Retinal pigment epithelial cell (primary cell): ENCODE data around the gene TMCC1.

Experiments used
- DNase-seq: peaks from one replicate; pipeline ENCODE4 v3.0.0-alpha.2; 2010; ENCODE audit warnings: low read depth
- H3K4me3 ChIP-seq: 2 replicates; pipeline ENCODE4 v1.5.1; 2011; ENCODE audit warnings: mild to moderate bottlenecking, low read length, control low read depth, moderate library complexity
- CTCF ChIP-seq: conservative IDR thresholded peaks from 2 replicates; pipeline ENCODE4 v1.5.1; 2011; ENCODE audit warnings: low read depth, low read length, control low read depth, inconsistent platforms

TMCC1 gene

GRCh38 chr3:129663045-129663446 lies 230.5 kb downstream of the TMCC1 start:
- H3K4me3 ChIP-seq: no peak overlapping the region
- no peak for DNase-seq
- no peak for TF ChIP-seq CTCF

- H3K4me3 ChIP-seq: no peak overlapping the region
- no peak for DNase-seq
- TF ChIP-seq CTCF: no peak
Measured at GRCh38 chr3:129662191-129662608, 231.3 kb downstream of the TMCC1 start.

GRCh38 chr3:129661766-129662165 lies 231.7 kb downstream of the TMCC1 start:
- DNase-seq: no peak
- TF ChIP-seq CTCF: no peak
- no peak overlapping the region for H3K4me3 ChIP-seq

- no peak for TF ChIP-seq CTCF
- DNase-seq: no peak
- H3K4me3 ChIP-seq: no peak overlapping the region
Measured at GRCh38 chr3:129658110-129658843, 235.2 kb downstream of the TMCC1 start.

GRCh38 chr3:129657261-129658046 lies 236.1 kb downstream of the TMCC1 start:
- no peak overlapping the region for H3K4me3 ChIP-seq
- no peak for DNase-seq
- no peak for TF ChIP-seq CTCF

GRCh38 chr3:129656659-129657247 lies 236.8 kb downstream of the TMCC1 start:
- H3K4me3 ChIP-seq: no peak overlapping the region
- no peak for TF ChIP-seq CTCF
- DNase-seq: no peak

- no peak for TF ChIP-seq CTCF
- no peak overlapping the region for H3K4me3 ChIP-seq
- no peak for DNase-seq
Measured at GRCh38 chr3:129655291-129655700, 238.2 kb downstream of the TMCC1 start.
